Muscle of leg (tissue), 16 donors: ENCODE measurements around the gene NUTF2. TPM values are rescaled to one million over a fixed set of nuclear protein-coding genes. Genes with fewer than 3 reads are reported as not detected.

ENCODE experiments used
- DNase-seq: peaks from one replicate; pipeline ENCODE4 v3.0.0; 2013
- H3K27ac ChIP-seq: one replicate; pipeline ENCODE4 v1.5.1; 2013; ENCODE audit warnings: mild to moderate bottlenecking, low read length, control low read depth
- H3K27me3 ChIP-seq: one replicate; pipeline ENCODE4 v1.6.1; 2013; ENCODE audit warnings: low read length; ENCODE audit not compliant: control insufficient read depth, insufficient read depth
- H3K36me3 ChIP-seq: one replicate; pipeline ENCODE4 v1.6.1; 2013; ENCODE audit warnings: low read length; ENCODE audit not compliant: control insufficient read depth, insufficient read depth
- H3K4me1 ChIP-seq: one replicate; pipeline ENCODE4 v1.6.1; 2013; ENCODE audit warnings: low read length; ENCODE audit not compliant: control insufficient read depth, insufficient read depth
- H3K4me3 ChIP-seq: one replicate; pipeline ENCODE4 v1.5.1; 2013; ENCODE audit warnings: low read length, control low read depth
- H3K9me3 ChIP-seq: replicated peaks from 2 replicates; pipeline ENCODE4 v1.6.1; 2013; ENCODE audit warnings: low read depth, low read length; ENCODE audit not compliant: control insufficient read depth
- WGBS: methylation state at CpG from one replicate; pipeline ENCODE4 v1.1.5; 2013; ENCODE audit warnings: missing lambda C conversion rate; ENCODE audit not compliant: insufficient coverage; 5-methylcytosine and 5-hydroxymethylcytosine counted together
- long read RNA-seq, 11 donors: transcript quantifications; one replicate each; lab custom pipeline, GENCODE V29; 2026
- polyA plus RNA-seq, 8 donors: library from polyadenylated mRNA; unstranded; fragments of 120-200 nt; gene quantifications; one replicate each; pipeline versions ENCODE4 v1.2.1 to v1.2.3, GENCODE V29; 2013; ENCODE audit warnings: inconsistent platforms in 1 of 8, low replicate concordance in 1 of 8; ENCODE audit not compliant: insufficient read length in 8 of 8, insufficient read depth in 1 of 8
- total RNA-seq: library from RNA; stranded (reverse); fragments of 120-200 nt; gene quantifications from one replicate; pipeline ENCODE4 v1.2.4, GENCODE V29; 2013

NUTF2 gene
- 47.8 TPM for total RNA-seq
- 100 to 1,000 TPM; 125 to 136 (median 128) TPM for polyA plus RNA-seq
- long read RNA-seq, donor 1, transcript NUTF2-208 (1 exons, 2,608 nt) = major isoform, 50 of 89 reads
- long read RNA-seq, donor 1, transcript NUTF2-201 (5 exons, 2,321 nt) = minor isoform, 31 of 89 reads
- long read RNA-seq, donor 1, partial matches to known transcripts = 0 of 89 reads
- long read RNA-seq, donor 1, other reads (novel, unspliced or antisense) = 0 of 89 reads
- long read RNA-seq, donor 2, transcript NUTF2-208 (1 exons, 2,608 nt) = major isoform, 29 of 40 reads
- long read RNA-seq, donor 2, transcript NUTF2-201 (5 exons, 2,321 nt) = minor isoform, 10 of 40 reads
- long read RNA-seq, donor 2, partial matches to known transcripts = 0 of 40 reads
- long read RNA-seq, donor 2, other reads (novel, unspliced or antisense) = 0 of 40 reads
- long read RNA-seq, donor 3, transcript NUTF2-201 (5 exons, 2,321 nt) = minor isoform, 78 of 213 reads
- long read RNA-seq, donor 3, transcript NUTF2-208 (1 exons, 2,608 nt) = major isoform, 121 of 213 reads
- long read RNA-seq, donor 3, transcript NUTF2-206 (5 exons, 1,119 nt) = minor isoform, 5 of 213 reads
- long read RNA-seq, donor 3, partial matches to known transcripts = 6 of 213 reads
- long read RNA-seq, donor 3, other reads (novel, unspliced or antisense) = 0 of 213 reads
- long read RNA-seq, donor 4, transcript NUTF2-201 (5 exons, 2,321 nt) = major isoform, 63 of 111 reads
- long read RNA-seq, donor 4, transcript NUTF2-208 (1 exons, 2,608 nt) = minor isoform, 23 of 111 reads
- long read RNA-seq, donor 4, transcript NUTF2-204 (3 exons, 593 nt) = minor isoform, 6 of 111 reads
- long read RNA-seq, donor 4, transcript NUTF2-206 (5 exons, 1,119 nt) = minor isoform, 6 of 111 reads
- long read RNA-seq, donor 4, partial matches to known transcripts = 9 of 111 reads
- long read RNA-seq, donor 4, other reads (novel, unspliced or antisense) = 0 of 111 reads
- long read RNA-seq, donor 5, transcript NUTF2-204 (3 exons, 593 nt) = minor isoform, 9 of 435 reads
- long read RNA-seq, donor 5, transcript NUTF2-208 (1 exons, 2,608 nt) = major isoform, 232 of 435 reads
- long read RNA-seq, donor 5, transcript NUTF2-206 (5 exons, 1,119 nt) = minor isoform, 14 of 435 reads
- long read RNA-seq, donor 5, transcript NUTF2-201 (5 exons, 2,321 nt) = minor isoform, 152 of 435 reads
- long read RNA-seq, donor 5, partial matches to known transcripts = 18 of 435 reads
- long read RNA-seq, donor 5, other reads (novel, unspliced or antisense) = 5 of 435 reads
- long read RNA-seq, donor 6, transcript NUTF2-204 (3 exons, 593 nt) = minor isoform, 15 of 343 reads
- long read RNA-seq, donor 6, transcript NUTF2-201 (5 exons, 2,321 nt) = minor isoform, 113 of 343 reads
- long read RNA-seq, donor 6, transcript NUTF2-208 (1 exons, 2,608 nt) = major isoform, 181 of 343 reads
- long read RNA-seq, donor 6, transcript NUTF2-206 (5 exons, 1,119 nt) = minor isoform, 6 of 343 reads
- long read RNA-seq, donor 6, partial matches to known transcripts = 25 of 343 reads
- long read RNA-seq, donor 6, other reads (novel, unspliced or antisense) = 0 of 343 reads
- long read RNA-seq, donor 7, transcript NUTF2-204 (3 exons, 593 nt) = minor isoform, 18 of 296 reads
- long read RNA-seq, donor 7, transcript NUTF2-201 (5 exons, 2,321 nt) = minor isoform, 78 of 296 reads
- long read RNA-seq, donor 7, transcript NUTF2-208 (1 exons, 2,608 nt) = major isoform, 167 of 296 reads
- long read RNA-seq, donor 7, partial matches to known transcripts = 24 of 296 reads
- long read RNA-seq, donor 7, other reads (novel, unspliced or antisense) = 0 of 296 reads
- long read RNA-seq, donor 8, transcript NUTF2-204 (3 exons, 593 nt) = minor isoform, 11 of 234 reads
- long read RNA-seq, donor 8, transcript NUTF2-201 (5 exons, 2,321 nt) = minor isoform, 73 of 234 reads
- long read RNA-seq, donor 8, transcript NUTF2-208 (1 exons, 2,608 nt) = major isoform, 127 of 234 reads
- long read RNA-seq, donor 8, partial matches to known transcripts = 16 of 234 reads
- long read RNA-seq, donor 8, other reads (novel, unspliced or antisense) = 0 of 234 reads
- long read RNA-seq, donor 9, transcript NUTF2-201 (5 exons, 2,321 nt) = minor isoform, 75 of 228 reads
- long read RNA-seq, donor 9, transcript NUTF2-204 (3 exons, 593 nt) = minor isoform, 15 of 228 reads
- long read RNA-seq, donor 9, transcript NUTF2-208 (1 exons, 2,608 nt) = major isoform, 118 of 228 reads
- long read RNA-seq, donor 9, partial matches to known transcripts = 10 of 228 reads
- long read RNA-seq, donor 9, other reads (novel, unspliced or antisense) = 7 of 228 reads
- long read RNA-seq, donor 10, transcript NUTF2-207 (3 exons, 400 nt) = minor isoform, 6 of 344 reads
- long read RNA-seq, donor 10, transcript NUTF2-208 (1 exons, 2,608 nt) = major isoform, 175 of 344 reads
- long read RNA-seq, donor 10, transcript NUTF2-204 (3 exons, 593 nt) = minor isoform, 22 of 344 reads
- long read RNA-seq, donor 10, transcript NUTF2-201 (5 exons, 2,321 nt) = minor isoform, 110 of 344 reads
- long read RNA-seq, donor 10, partial matches to known transcripts = 22 of 344 reads
- long read RNA-seq, donor 10, other reads (novel, unspliced or antisense) = 0 of 344 reads
- long read RNA-seq, donor 11, transcript NUTF2-204 (3 exons, 593 nt) = minor isoform, 14 of 194 reads
- long read RNA-seq, donor 11, transcript NUTF2-207 (3 exons, 400 nt) = minor isoform, 6 of 194 reads
- long read RNA-seq, donor 11, transcript NUTF2-208 (1 exons, 2,608 nt) = major isoform, 83 of 194 reads
- long read RNA-seq, donor 11, transcript NUTF2-201 (5 exons, 2,321 nt) = minor isoform, 68 of 194 reads
- long read RNA-seq, donor 11, partial matches to known transcripts = 19 of 194 reads
- long read RNA-seq, donor 11, other reads (novel, unspliced or antisense) = 0 of 194 reads

- peak within 1 kb of the TSS; percentile 88 for H3K4me3 ChIP-seq
- peaks cover 9% of the 10 kb centered on the region for H3K36me3 ChIP-seq
- DNase-seq = peak; percentile 99
- no peaks in the 10 kb centered on the region for H3K27me3 ChIP-seq
- peak within 1 kb of the TSS; percentile 99 for H3K27ac ChIP-seq
- peaks cover 53% of the 10 kb centered on the region for H3K4me1 ChIP-seq
- no peaks in the 10 kb centered on the region for H3K9me3 ChIP-seq
- 0% methylated on average over 54 of the region's 57 CpGs for WGBS
Measured at GRCh38 chr16:67846320-67847063, at the start of gene NUTF2. TSS of gene NUTF2 (plus strand) at chr16:67846933. CDS start at chr16:67865131, 18,198 bp downstream.

GRCh38 chr16:67800338-67800926, 46.3 kb upstream of the NUTF2 start:
- Histone ChIP-seq H3K4me1 (peaks cover 12% of the 10 kb centered on the region), H3K9me3 (no peaks in the 10 kb centered on the region), H3K27ac (peak overlapping the region; percentile 81), H3K27me3 (no peaks in the 10 kb centered on the region), H3K4me3 (no peak overlapping the region), H3K36me3 (peaks cover 48% of the 10 kb centered on the region)
- peak; percentile 74 for DNase-seq
- whole genome bisulfite sequencing = 91% methylated on average over 7 of the region's 7 CpGs

DNA sequence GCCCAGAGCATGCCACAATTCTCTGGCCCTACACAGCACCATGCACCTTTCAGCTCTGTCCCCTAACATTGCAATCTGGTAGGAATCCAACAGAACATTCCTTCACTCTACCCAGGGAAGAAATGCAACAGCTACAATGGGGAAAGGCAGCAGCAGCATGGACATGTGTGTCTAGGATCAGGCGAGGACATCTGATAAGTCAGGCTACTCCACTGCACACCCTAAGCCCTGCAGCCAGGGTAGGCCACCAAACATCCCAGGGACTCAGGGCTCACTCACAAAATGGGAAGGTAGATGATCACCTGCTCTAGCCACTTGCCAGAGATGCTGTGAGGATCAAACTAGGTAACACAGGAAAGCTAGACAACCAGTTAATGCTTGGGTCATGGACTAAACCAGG, 45.5 kb upstream of the NUTF2 start:
- 80% methylated on average over 1 of the region's 1 CpG for WGBS
- no peaks in the 10 kb centered on the region for H3K27me3 ChIP-seq
- no peaks in the 10 kb centered on the region for H3K9me3 ChIP-seq
- peak overlapping the region; percentile 81 for H3K27ac ChIP-seq
- H3K36me3 ChIP-seq = peaks cover 48% of the 10 kb centered on the region
- H3K4me3 ChIP-seq = no peak overlapping the region
- peaks cover 16% of the 10 kb centered on the region for H3K4me1 ChIP-seq
- DNase-seq = no peak

DNA sequence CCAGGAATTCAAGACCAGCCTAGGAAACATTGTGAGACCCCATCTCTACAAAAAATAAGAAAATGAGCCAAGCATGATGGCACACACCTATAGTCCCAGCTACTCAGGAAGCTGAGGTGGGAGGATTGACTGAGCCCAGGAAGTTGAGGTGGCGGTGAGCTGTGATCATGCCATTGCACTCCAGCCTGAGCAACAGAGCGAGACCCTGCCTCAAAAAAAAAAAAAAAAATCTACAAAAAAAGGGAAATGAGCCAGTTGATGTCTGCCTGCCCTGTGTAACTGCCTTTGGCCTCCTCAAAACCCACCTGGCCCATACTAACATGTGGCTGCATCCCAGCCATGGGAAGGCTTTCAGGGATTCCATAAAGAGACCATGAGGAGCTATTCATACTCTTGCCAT, 44.9 kb upstream of the NUTF2 start:
- peaks cover 16% of the 10 kb centered on the region for H3K4me1 ChIP-seq
- no peaks in the 10 kb centered on the region for H3K27me3 ChIP-seq
- no peak overlapping the region for H3K4me3 ChIP-seq
- no peak for DNase-seq
- peaks cover 48% of the 10 kb centered on the region for H3K36me3 ChIP-seq
- H3K27ac ChIP-seq = no peak overlapping the region
- no peaks in the 10 kb centered on the region for H3K9me3 ChIP-seq
- WGBS = no CpG with 5 or more reads among the region's 2 CpGs

DNA sequence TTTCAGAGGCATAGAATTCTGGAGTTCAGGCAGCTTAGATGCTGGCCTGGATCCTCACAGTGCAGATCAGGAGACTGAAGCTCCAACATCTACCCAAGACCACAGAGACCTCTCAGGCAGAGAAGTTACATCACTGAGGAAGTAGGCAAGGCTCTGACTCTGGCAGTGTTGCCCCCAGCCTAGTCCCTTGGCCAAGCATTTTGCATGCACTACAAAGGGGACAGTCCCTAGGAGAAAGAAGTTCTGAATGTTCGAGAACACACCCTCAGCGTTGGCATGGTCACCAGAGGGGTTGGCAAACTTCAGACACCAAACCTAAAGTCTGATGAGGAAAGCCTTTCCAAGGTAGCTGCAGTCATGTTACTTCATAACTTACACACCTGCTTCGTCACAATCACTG, 42.8 kb upstream of the NUTF2 start:
- Histone ChIP-seq H3K36me3 (peaks cover 44% of the 10 kb centered on the region), H3K27ac (no peak overlapping the region), H3K4me1 (peaks cover 24% of the 10 kb centered on the region), H3K27me3 (no peaks in the 10 kb centered on the region), H3K4me3 (no peak overlapping the region), H3K9me3 (no peaks in the 10 kb centered on the region)
- DNase-seq = no peak
- no CpG with 5 or more reads among the region's 3 CpGs for WGBS

DNA sequence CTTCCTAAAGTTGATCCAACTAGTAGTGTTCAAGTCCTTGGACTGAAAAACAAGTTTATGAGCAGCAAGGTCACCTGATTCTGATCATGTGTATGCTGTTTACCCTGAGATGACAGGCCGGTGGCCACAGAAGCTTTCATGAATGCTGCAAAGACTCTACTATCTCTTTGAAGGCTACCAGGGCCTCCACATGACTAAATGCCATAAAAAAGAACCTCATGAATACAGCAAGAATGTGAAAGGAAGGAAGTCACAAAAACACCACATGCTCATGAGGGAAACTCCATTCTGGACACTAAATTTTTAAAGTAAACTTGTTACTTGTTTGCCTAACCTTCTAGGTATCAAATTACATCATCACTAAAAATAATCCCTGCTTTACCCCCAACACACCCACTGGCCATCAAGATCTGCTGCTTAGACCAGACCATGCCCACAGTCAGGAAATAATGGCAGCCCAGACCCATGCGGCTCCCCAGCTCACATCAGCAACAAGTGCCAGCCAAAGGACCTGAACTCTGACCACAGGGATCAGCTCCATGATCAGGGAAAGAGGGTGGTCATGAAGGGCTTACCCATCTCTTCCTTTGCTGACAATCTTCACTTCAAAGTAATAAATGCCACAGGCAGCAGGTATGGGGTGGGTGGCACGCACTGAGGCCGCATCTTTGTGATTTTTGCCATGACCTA, 41.7 kb upstream of the NUTF2 start:
- Histone ChIP-seq H3K9me3 (no peaks in the 10 kb centered on the region), H3K36me3 (peaks cover 40% of the 10 kb centered on the region), H3K27me3 (no peaks in the 10 kb centered on the region), H3K4me1 (peaks cover 24% of the 10 kb centered on the region), H3K27ac (no peak overlapping the region), H3K4me3 (peak overlapping the region; percentile 89)
- 86% methylated on average over 1 of the region's 4 CpGs for WGBS
- no peak for DNase-seq
